TTC549 (cell line): ENCODE measurements around the gene NPDC1.
"Not testable (repeated sequence)": the region's sequence is repeated elsewhere in the genome, so short reads cannot be mapped to it uniquely, and the experiment has no call there.

Experiments
- FAIRE-seq: peaks from 2 replicates; lab custom pipeline; 2012; peaks lifted over from hg19 to GRCh38; lab: Jason Lieb, UNC

Gene NPDC1

DNA sequence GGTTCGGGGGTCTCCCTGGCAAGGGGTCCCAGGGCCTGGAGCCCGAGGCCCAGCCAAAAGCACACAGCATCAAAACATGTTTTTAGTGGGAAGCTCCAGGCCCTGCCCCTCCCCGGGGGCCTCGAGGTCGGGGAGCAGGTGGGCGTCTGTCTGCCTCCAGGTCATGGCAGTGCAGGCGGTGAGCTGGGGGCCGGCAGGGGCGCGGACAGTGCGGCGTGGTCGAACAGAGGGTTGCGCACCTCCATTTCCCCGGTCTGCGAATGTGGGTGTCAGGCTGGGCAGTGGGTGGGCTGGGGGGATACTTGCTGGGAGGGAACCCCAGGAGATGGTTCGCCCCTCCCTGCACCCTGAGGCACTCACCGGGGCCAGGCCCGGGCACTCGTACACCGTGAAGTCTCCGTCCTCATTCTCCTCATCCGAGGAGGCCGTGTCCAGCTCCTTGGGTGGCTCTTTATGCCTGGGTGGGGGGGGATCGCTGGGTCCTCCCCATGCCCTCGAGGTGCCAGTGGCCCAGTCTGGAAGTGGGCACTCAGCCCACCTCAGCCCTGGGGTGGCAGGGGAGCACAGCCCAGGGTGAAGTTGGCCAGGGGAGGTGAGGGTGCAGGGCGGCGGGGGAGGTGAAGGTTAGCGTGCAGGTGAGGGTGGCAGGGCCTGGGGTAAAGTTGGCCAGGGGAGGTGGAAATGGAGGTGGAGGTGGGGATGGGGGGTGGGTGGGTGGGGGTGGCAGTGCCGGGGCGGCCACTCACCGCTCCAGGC, 6.2 kb downstream of the NPDC1 start:
- FAIRE-seq: no peak

DNA sequence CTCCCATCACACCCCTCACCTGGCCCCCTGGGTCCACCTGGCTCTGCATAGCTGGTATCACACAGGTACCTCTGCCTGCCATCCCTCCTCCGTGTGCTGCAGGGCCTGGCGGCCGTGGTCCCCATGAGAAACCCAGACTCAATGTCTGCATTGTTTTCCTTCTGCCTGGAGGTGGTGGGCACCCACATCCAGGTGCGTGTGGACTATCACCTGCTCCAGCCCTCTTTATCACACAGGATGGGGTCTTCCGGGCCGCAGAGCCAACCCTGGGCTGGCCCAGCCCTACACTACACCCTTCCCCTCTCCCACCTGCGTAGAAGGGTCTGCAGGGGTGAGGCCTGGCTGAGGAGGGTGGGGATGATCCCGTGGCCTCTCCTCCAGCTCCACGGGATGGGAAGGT, 7.1 kb downstream of the NPDC1 start:
- no peak for FAIRE-seq

DNA sequence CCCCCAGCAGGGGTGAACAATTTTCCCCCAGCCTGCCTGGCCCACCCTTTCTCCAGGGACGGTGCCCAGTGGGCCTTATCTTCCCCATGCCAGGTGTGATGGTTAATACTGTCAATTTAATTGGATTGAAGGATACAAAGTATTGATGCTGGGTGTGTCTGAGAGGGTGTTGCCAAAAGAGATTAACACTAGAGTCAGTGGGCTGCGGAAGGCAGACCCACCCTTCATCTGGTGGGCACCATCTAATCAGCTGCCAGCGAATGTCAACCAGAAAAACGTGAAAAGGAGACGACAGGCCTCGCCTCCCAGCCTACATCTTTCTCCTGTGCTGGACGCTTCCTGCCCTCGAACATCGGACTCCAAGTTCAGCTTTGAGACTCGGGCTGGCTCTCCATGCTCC, 8.5 kb downstream of the NPDC1 start:
- FAIRE-seq: no peak

DNA sequence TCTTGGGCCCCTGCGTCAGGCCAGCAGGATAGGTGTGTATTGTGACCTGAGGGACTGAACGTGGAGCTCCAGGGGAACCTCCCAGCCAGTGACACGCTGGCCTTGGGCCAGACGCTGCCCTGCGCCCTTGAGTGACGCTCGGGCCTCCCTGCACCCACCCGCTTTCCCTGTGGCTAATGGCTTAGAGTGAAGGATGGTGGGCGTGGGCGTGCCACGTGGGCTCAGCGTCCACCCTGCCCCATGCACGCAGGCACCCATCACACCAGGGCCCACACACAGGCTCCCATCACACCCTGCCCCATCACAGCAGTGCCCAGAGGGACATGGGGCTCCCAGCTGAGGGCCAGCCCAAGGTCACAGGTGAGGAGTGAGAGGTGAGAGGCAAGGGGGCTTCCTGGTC, 8.9 kb downstream of the NPDC1 start:
- no peak for FAIRE-seq

DNA sequence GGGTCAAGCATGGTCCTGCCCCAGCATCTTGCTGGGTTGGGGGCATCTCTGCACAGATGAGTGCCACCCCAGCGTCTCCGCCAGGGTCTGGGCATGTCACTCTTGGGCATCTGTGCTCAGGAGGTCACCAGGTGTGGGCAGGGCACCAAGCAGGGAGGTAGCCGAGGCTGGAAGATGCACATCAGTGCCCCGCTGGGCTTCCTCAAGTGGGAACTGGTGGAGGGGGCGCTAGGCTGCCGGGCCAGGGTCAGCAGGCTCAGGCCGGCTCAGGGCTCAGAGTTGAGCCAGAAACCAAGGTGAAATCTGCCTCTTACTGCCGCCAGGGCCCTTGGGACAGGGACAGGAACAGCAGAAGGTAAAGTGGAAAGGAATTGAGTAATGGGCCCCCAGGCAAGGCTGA, 10.0 kb downstream of the NPDC1 start:
- no peak for FAIRE-seq

DNA sequence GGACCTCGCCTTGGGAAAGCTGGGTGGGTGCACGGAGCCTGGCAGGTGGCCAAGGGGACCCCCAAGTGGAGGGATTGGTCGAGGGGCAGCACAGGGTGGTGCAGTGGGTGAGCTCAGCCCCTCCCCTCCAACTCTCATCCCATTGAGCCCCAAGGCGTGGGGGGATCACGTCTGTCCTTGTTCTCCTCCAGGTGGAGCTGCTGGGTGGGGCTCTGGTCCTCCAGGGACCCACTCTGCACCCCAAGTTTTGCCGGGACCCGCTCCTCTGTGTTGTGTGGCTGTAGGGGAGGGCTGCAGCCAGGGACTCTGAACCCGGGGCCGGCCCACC, 10.5 kb downstream of the NPDC1 start:
- no peak for FAIRE-seq

DNA sequence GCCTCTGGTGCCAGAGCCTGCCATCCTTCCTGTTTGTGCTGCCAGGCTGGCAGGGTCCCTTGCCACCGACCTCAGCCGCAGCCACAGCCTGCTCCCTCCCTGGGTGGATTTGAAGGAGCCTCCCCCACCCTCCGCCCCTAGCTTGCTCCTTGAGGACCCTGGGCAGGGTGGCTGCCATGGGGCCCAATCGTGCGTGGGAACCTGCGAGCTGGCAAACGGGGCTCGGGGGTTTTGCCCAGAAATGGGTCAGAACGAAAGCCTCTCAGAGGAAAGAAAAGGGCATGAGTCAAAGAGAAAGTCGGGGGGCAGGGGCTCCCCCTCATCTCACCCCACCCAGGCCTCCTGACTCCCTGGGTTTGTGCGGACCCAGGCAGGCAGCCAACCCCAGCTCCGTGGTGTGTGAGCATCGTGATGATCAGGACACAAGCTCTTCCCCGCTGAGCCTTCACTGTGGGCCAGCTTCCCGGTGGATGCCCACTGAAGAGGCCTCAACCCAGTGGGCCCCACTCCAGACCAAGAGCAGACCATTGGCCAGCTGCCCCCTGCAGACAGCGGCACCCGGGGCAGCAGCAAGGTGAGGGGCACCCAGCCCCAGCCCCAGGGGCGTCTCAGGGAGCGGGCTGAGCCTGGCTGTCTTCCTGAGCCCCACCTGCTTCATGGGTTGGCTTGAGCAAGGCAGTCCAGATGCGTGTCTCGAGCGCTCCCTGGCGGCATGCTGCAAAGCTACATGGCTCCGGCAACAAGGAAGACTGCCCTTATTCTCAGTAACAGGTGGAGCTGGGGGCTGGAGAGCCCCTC, 11.1 kb downstream of the NPDC1 start:
- FAIRE-seq: no peak

DNA sequence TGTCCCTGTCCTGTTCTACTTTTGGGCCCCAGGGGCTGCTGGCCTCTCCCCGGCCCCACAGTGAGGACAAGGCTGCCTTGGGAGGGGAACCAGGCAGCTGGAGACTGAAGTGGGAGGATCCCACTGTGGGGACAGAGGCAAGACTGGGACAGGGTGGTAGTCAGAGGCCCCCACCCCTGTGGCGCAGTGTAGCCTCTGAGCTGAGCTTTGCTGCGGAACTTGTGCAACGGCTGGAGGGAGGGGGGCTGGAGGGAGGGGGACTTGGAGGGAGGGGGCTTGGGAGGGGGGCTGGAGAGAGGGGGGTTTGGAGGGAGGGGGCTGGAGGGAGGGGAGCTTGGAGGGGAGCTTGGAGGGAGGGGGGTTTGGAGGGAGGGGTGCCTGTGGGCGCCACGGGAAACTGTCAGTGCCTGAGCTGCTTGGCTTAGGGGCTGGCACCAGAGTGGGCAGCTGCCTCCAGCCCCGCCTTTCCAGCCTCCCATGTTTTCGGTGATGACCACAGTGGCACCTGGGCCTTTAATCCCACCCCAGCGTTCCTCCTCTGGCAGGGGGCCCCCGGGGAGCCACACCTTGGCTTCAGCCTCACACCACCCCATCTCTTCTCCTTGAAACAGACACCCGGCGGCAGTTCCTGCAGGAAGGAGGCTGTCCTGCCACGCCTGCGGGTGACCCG, 11.8 kb downstream of the NPDC1 start:
- no peak for FAIRE-seq

DNA sequence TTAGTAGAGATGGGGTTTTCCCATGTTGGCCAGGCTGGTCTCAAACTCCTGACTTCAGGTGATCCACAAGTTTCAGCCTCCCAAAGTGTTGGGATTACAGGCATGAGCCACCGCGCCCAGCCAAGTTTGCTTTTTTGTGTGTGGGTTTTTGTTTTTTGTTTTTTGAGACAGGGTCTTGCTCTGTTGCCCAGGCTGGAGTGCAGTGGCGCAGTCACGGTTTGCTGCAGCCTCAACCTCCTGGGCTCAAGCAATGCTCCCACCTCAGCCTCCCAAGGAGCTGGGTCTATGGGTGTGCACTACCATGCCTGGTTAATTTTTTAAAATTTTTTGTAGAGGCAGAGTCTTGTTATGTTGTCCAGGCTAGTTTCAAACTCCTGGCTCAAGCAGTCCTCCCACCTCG, 12.5 kb downstream of the NPDC1 start:
- FAIRE-seq: not testable (repeated sequence)

DNA sequence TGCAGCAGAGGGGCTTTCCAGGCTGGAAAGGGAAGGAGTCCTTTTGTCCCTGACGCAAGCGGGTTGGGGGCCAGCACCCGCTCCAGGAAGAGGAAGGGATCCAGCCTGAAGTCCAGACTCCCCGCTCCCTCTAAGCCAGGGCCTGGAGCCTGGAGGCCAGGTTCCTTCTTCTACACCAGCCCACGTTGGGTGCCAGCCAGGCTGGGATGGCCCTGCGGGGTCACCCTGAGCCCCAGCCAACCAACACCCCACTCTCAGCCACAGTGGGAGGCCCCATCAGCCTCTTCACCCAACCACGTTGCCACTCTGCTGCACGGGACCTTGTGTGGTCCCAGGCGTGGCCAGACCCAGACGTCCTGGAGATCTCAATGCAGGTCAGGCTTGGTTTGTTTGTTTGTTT, 13.1 kb downstream of the NPDC1 start:
- no peak for FAIRE-seq

DNA sequence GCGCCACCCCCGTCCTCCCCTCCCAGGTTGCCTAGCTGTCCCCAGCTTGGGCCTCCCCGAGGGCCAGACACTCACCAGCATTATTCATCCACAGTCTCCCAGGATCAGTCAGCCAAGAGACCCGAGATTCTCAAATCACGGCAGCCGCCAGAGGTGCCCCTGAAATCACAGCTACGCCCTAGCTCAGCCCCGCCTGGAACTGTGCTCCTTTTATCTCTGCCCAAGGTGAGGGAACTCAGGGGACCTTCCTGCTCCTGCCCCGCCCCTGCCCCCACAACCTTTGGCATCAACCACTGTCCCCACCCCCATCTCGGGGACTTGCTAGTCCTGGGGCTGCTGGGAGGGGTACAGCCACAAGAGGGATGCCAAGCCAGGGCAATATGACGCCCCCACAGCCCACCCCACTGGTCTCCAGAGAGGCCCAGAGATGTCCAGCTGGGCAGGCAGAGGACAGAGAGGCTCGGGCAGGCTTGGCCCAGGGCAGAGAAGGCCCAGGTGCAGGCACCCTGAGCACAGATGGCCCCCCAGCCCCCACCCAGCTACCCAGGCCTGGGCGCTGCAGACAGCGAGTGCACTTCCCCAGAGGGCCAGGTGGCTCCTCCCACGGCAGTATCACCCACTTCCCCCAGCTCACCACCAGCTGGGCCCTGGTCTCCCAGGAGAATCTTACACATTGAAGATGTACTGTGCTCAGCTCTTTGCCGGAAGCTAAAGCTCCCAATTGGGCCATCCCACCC, 13.9 kb downstream of the NPDC1 start, which contains the start of gene FUT7:
FUT7 (minus strand) TSS at position 185 of the 737 bp plus-strand sequence; CDS start at position 88, 97 bp downstream.
- FAIRE-seq: no peak

DNA sequence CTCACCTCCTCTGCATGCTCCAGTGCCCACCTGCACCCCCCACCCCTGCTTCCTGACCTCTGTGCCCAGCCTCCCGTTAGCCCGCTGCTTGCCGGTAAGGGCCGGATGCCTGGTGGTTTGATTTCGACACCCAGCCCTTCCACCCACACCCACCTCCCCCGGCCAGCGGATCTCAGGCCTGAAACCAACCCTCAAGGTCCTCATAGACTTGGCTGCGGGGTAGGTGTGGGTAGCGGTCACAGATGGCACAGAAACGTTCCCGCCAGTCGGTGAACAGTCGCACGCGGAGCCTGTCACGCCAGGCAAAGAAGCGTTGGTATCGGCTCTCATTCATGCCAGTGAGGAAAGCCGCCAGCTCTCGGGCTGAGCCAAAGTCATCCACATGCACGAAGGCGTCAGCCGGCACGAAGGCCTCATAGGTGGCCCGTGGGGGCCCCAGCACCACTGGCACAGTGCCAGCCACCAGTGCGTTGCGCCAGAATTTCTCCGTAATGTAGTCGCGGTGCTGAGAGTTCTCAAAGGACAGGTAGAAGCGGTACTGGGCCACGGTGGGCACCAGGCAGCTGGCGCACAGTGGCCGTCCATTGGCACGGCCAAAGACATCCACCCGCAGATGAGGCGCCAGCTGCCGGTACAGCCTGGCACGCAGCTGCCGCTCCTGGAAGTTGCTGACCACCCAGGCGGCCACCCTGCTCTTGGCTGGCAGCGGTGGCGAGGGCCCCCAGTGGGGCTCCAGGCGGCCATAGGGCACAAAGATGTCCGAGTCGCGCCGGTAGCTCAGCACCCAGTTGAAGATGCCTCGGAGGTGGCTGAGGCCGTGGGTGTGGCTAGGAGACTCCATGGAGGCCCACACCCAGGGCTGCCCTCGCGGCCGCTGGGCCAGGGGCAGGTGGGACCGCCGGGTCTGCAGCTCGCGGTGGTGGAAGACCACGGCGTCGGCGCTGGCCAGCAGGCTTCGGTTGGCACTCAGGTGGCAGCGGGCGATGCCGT, 15.1 kb downstream of the NPDC1 start:
- FAIRE-seq: no peak

DNA sequence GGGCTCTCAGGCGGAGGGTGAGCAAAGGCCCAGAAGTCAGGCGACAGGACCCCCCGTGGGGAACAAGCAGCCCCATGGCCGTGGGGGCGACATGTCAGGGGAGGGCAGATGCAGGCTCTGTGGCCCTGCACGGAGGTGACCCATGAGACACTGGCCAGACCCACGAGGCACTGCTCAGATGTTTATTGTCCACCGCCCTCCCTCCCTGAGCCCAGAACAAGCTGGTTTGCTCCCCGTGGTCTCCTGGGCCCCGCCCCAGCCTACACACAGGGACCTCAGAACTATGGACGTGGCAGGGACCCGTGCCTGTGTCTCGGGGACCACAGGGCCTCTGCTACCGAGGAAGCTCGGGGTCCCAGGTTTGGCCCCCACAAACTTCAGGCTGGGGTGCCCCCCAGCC, 16.0 kb downstream of the NPDC1 start:
- FAIRE-seq: no peak

DNA sequence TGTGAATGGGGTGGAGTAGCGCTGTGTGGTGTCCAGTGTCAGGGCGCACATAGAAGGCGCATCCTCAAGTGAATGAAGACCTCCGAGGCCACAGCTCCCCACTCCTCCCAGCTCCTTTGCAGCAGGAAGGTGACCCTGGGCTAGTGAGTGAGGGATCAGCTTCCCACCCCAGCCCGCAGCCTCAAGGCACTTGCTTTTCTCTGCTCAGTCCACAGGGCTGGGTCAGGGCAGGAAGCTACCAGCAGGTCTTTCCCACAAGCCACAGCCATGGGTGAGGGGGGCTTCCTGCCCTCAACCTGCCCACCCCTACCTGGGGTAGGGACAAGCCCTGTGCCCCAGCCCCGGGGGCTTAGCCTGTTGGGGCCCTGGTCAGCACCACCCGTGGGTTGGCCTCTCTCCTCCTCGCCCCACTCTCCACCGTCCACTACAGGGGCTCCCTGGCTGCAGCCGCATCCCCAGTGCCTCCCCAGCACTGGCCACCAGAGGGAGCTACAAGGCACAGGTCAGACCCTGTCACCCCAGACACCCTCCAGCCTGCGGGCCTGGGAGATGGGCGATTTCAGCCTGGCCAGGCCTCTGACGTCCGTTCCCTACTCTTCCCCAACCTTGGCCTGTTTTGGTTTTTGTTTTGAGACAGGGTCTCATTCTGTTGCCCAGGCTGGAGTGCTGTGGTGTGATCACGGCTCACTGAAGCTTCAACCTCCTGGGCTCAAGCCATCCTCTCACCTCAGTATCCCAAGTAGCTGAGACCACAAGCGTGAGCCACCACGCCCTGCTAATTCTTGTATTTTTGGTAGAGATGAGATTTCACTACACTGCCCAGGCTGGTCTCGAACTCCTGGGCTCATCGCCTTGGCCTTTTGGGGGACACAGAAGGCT, 16.7 kb downstream of the NPDC1 start:
- no peak for FAIRE-seq

DNA sequence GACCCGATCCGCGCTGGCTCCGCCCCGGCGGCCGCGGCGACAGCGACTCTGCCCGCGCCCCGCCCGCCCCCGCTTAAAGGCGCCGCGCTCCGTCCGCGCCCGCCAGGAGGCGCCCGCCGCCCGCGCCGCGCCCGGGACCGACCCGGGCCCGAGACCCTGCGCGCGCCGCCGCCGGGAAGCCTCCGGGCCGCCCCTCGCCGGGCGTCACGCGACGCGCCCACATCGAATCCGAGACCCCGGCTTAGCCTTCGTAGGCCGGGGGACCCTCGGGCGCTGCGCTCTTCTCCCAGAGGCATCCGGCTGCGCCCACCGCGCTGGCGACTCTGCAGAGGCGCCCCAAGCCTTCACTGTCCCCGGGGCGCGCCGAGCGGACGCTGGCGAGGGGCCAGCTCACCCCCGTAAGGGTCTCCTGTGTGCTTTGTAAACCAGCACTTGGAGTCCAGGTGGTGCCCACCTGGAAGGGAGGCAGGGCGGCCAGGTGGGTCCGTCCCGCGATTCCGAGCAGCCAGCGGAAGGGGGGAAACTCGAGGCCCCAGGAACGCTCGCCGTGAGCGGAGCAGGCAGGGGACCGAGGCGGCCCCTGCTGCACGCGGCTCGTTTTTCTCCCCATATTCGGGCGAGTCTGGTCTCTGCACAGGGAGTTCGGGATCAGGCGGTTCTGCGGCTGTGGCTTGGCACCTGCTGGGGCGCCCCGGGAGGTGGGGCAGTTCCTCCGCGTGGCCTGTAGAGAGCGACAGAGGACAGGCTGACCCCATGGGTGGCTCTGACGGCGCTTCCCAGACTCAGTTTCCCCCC, 17.5 kb downstream of the NPDC1 start:
- no peak for FAIRE-seq

DNA sequence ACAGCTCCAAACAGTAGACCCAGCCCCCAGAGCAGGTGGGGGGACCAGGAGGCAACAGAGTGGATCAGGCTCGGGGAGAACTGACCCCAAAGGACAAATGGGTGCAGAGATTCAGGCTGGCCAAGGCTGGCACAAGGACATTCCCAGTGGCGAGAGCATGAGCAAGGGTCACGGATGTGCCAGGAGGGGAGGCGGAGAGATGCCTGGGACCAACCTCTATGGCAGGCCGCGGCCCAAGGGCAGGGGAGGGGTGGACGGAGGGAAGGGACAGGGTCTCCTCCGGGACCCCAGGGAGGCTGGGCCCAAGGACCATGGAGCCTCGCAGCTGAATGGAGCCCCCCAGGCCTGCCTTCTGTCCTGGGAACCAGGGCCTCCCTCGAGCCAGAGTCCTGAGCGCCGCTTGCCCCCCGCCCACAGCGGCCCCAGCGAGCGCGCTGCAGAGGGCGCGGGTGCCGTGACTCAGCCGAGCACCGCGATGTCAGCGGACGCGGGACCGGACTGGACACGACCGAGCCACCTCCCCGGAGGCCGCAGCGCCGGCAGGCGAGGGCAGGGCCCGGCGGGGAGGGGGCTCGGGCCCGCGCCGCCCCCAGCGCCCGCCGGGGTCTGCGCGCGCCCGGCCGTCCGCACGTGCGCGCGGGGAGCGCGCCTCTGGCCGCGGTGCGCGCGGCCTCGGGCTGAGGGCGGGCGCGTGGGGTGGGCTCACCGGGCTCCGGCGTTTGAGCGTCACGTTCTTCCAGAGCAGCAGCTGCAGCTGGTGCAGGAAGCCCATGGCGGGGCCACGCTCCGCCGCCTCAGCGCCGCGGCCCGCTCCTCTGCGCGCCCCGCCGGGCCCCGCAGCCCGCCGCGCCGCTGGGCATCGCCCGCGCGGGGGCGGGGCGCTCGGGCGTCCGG, 18.4 kb downstream of the NPDC1 start, which contains the start of gene ABCA2:
ABCA2 (minus strand) TSS at position 869 of the 894 bp plus-strand sequence; CDS start at position 772, 97 bp downstream.
- FAIRE-seq: no peak

DNA sequence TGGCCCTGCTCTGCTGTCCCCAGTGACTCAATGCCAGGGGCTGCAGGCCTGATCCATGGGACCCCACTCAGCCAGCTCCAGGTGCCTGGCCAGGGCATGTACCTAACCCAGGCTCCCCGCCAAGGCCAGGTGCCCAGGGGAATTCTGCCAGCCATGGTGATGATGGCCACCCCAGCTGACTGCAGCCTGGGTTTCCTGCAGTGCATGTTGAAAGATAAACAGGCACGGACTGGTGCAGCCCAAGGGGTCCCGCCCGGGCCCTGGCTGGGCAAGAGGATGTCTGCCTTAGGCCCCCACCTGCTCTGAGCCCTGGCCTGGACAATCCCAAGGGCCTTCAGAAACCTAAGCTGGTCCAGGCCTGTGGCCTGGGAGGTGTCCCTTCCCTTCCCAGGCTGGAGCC, 19.1 kb downstream of the NPDC1 start:
- FAIRE-seq: no peak

DNA sequence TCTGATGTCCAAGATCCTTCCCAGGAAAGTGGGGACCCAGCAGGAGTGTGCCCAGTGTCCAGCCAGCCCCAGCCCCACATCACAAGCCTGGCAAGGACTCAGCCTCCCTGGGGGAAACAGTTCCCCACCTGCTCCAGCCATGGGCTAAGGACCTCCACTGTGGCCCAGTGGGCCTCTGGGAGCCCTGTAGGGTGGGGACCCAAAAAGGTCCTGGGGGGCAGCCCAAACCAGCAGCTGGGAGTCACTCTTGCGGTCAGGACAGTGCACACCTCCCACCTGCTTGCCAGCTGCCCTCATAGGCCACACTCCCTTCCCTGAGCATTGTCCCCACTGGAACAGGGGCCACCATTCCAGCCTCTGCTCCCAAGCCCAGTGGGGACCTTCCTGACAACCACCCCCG, 19.6 kb downstream of the NPDC1 start:
- FAIRE-seq: no peak
